ENCODE data around the gene NRG3.
A peak's percentile ranks its signal among the peaks of the same experiment; 100 is the strongest.

NRG3 gene

GRCh38 chr10:82249141-82249540 lies 374.1 kb downstream of the NRG3 start:
- DNase-seq (ENCODE audit: insufficient read length, low spot score) (no peak), FAIRE-seq (no peak)
- no peak for TF ChIP-seq POLR2A (IDR thresholded peaks at IDR 0.05; ENCODE audit: low read depth, low read length)

- DNase-seq (ENCODE audit: insufficient read length, low spot score) (no peak), FAIRE-seq (no peak)
- no peak for TF ChIP-seq POLR2A (IDR thresholded peaks at IDR 0.05; ENCODE audit: low read depth, low read length)
Measured at GRCh38 chr10:82251222-82251906, 376.4 kb downstream of the NRG3 start.

- TF ChIP-seq POLR2A (IDR thresholded peaks at IDR 0.05; ENCODE audit: low read depth, low read length) = no peak
- DNase-seq (ENCODE audit: insufficient read length, low spot score) (no peak), FAIRE-seq (no peak)
Measured at GRCh38 chr10:82252081-82252480, 377.1 kb downstream of the NRG3 start.

GRCh38 chr10:82254237-82254636 lies 379.2 kb downstream of the NRG3 start:
- no peak for FAIRE-seq

GRCh38 chr10:82256275-82256674 lies 381.3 kb downstream of the NRG3 start:
- TF ChIP-seq POLR2A (IDR thresholded peaks at IDR 0.05; ENCODE audit: low read depth, low read length) = no peak
- no peak for FAIRE-seq
- DNase-seq (ENCODE audit: insufficient read length, low spot score) = no peak

More at GRCh38 chr10:82254237-82254636, 379.2 kb downstream of the NRG3 start:
- no peak for DNase-seq (ENCODE audit: insufficient read length, low spot score)
- no peak for TF ChIP-seq POLR2A (IDR thresholded peaks at IDR 0.05; ENCODE audit: low read depth, low read length)

GRCh38 chr10:82266438-82266837 lies 391.4 kb downstream of the NRG3 start:
- DNase-seq (ENCODE audit: insufficient read length, low spot score) (no peak), FAIRE-seq (no peak)
- TF ChIP-seq POLR2A (IDR thresholded peaks at IDR 0.05; ENCODE audit: low read depth, low read length) = no peak

- DNase-seq (ENCODE audit: insufficient read length, low spot score) = no peak
- no peak for FAIRE-seq
- no peak for TF ChIP-seq POLR2A (IDR thresholded peaks at IDR 0.05; ENCODE audit: low read depth, low read length)
Measured at GRCh38 chr10:82267014-82267413, 392.0 kb downstream of the NRG3 start.

GRCh38 chr10:82267465-82267864 lies 392.5 kb downstream of the NRG3 start:
- DNase-seq (ENCODE audit: insufficient read length, low spot score) (no peak), FAIRE-seq (no peak)
- no peak for TF ChIP-seq POLR2A (IDR thresholded peaks at IDR 0.05; ENCODE audit: low read depth, low read length)

GRCh38 chr10:82267960-82268359 lies 393.0 kb downstream of the NRG3 start:
- DNase-seq (ENCODE audit: insufficient read length, low spot score) (no peak), FAIRE-seq (no peak)
- TF ChIP-seq POLR2A (IDR thresholded peaks at IDR 0.05; ENCODE audit: low read depth, low read length) = no peak

GRCh38 chr10:82277591-82277990 lies 402.6 kb downstream of the NRG3 start:
- DNase-seq (ENCODE audit: insufficient read length, low spot score) = no peak
- FAIRE-seq = no peak
- TF ChIP-seq POLR2A (IDR thresholded peaks at IDR 0.05; ENCODE audit: low read depth, low read length) = no peak

- FAIRE-seq = no peak
- DNase-seq (ENCODE audit: insufficient read length, low spot score) = no peak
- TF ChIP-seq POLR2A (IDR thresholded peaks at IDR 0.05; ENCODE audit: low read depth, low read length) = no peak
Measured at GRCh38 chr10:82278401-82279182, 403.6 kb downstream of the NRG3 start.

- no peak for FAIRE-seq
- no peak for DNase-seq (ENCODE audit: insufficient read length, low spot score)
- TF ChIP-seq POLR2A (IDR thresholded peaks at IDR 0.05; ENCODE audit: low read depth, low read length) = no peak
Measured at GRCh38 chr10:82282782-82283456, 407.9 kb downstream of the NRG3 start.

GRCh38 chr10:82284180-82284579 lies 409.2 kb downstream of the NRG3 start:
- TF ChIP-seq POLR2A (IDR thresholded peaks at IDR 0.05; ENCODE audit: low read depth, low read length) = no peak
- FAIRE-seq = no peak

GRCh38 chr10:82288461-82288881 lies 413.5 kb downstream of the NRG3 start:
- TF ChIP-seq POLR2A (IDR thresholded peaks at IDR 0.05; ENCODE audit: low read depth, low read length) = no peak
- DNase-seq (ENCODE audit: insufficient read length, low spot score) (no peak), FAIRE-seq (peak; percentile 80)

More at GRCh38 chr10:82284180-82284579, 409.2 kb downstream of the NRG3 start:
- no peak for DNase-seq (ENCODE audit: insufficient read length, low spot score)
